GM19023 (cell line): ENCODE data around the gene ERBIN.
"Not testable (repeated sequence)": the region's sequence is repeated elsewhere in the genome, so short reads cannot be mapped to it uniquely, and the experiment has no call there.

Source experiments
- ATAC-seq: cut with Tn5 transposase; IDR thresholded peaks from one replicate; pipeline ENCODE4 v1.9.1; 2021; ENCODE audit warnings: mild to moderate bottlenecking, moderate library complexity; ENCODE audit not compliant: unreplicated experiment

The ERBIN gene, protein sequence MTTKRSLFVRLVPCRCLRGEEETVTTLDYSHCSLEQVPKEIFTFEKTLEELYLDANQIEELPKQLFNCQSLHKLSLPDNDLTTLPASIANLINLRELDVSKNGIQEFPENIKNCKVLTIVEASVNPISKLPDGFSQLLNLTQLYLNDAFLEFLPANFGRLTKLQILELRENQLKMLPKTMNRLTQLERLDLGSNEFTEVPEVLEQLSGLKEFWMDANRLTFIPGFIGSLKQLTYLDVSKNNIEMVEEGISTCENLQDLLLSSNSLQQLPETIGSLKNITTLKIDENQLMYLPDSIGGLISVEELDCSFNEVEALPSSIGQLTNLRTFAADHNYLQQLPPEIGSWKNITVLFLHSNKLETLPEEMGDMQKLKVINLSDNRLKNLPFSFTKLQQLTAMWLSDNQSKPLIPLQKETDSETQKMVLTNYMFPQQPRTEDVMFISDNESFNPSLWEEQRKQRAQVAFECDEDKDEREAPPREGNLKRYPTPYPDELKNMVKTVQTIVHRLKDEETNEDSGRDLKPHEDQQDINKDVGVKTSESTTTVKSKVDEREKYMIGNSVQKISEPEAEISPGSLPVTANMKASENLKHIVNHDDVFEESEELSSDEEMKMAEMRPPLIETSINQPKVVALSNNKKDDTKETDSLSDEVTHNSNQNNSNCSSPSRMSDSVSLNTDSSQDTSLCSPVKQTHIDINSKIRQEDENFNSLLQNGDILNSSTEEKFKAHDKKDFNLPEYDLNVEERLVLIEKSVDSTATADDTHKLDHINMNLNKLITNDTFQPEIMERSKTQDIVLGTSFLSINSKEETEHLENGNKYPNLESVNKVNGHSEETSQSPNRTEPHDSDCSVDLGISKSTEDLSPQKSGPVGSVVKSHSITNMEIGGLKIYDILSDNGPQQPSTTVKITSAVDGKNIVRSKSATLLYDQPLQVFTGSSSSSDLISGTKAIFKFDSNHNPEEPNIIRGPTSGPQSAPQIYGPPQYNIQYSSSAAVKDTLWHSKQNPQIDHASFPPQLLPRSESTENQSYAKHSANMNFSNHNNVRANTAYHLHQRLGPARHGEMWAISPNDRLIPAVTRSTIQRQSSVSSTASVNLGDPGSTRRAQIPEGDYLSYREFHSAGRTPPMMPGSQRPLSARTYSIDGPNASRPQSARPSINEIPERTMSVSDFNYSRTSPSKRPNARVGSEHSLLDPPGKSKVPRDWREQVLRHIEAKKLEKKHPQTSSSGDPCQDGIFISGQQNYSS (N-terminal part only)

DNA sequence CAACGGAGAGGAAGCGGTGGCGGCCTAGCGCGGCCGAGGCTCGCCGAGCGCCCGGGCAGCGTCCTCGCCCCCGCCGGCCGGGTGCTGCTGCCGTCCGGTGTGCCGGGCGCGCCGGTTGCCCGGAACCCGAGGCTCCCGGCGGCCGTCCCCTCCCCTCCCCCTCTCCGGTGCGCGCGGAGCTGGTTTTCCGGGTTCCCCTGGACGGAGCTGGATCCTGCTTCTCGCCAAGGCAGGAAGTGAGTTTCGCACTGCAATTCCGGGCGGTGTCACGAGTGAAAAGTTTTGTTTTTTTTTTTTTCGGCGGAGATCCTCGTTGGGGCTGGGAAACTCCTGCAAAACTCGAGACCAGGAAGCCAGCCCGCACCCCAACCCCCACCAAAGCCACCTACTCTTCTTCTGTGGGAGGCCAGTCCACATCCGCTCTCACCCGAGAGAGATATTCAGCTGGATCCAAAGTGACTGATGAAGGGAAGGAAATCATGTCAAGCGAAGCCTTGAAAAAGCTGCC, at the start of gene ERBIN:
TSS of gene ERBIN (plus strand) at position 300 of the 508 bp plus-strand sequence. CDS start 66,144 bp downstream, outside the sequence.
- peak; percentile 25 for ATAC-seq

DNA sequence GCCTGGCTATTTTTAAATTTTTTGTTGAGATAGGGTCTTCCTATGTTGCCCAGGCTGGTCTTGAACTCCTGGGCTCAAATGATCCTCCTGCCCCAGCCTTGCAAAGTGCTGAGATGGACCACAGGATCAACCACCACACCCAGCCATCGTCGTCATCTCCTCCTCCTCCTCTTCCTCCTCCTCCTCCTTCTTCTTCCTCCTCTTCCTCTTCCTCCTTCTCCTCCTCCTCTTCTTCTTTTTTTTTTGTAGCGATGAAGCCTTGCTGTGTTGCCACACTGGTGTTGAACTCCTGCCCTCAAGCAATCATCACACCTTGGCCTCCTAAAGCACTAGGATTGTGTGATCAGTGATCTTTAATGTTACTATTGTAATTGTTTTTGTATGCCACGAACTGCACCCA, 49.4 kb upstream of the ERBIN start:
- no peak for ATAC-seq

- not testable (repeated sequence) for ATAC-seq
These were observed 46.6 kb upstream of the ERBIN start for GRCh38 chr5:65879668-65880256.

DNA sequence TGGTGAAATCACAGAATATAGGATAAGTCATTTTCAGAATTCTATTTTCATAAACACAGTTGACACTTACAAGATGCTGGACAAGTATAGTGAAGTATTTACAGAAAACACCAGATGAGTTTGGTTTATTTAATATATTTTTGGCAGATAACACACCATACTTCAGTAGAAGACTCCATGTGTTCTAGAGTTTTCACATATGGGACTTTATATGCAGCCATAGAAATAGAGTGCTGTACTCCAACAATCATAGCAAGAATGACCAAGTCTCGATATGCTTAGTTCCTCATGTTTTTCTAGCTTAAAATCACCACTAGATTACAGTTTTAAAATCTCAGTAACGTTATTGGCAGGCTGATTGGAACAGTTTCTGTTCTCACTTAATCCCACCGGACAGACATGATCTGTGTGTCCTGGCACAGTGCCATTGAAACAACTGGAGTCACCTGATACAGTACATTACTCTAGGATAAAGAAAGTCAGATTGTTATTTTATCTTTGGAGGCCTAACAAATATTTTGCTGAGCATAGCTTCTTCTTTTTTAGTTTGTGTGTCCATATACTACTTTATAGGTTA, 45.8 kb upstream of the ERBIN start:
- no peak for ATAC-seq

DNA sequence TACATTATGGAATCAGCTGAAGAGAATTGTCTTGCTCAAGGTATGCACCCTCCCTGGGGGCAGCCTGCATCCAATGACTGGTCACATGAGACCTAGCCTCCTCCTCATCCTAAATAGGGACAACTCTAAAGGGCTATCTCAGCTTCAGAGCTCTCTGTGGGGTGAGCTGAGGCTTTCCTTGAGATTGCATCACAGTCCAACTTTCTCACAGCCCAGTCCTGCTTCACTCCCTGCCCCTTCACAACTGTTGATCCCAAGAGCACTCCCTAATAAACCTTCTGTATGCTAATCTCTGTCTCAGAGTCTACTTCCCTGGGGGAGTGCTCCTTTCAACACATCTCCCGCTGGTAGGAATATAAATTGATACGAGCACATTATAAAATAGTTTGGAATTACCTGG, 44.1 kb upstream of the ERBIN start:
- ATAC-seq, result no peak

DNA sequence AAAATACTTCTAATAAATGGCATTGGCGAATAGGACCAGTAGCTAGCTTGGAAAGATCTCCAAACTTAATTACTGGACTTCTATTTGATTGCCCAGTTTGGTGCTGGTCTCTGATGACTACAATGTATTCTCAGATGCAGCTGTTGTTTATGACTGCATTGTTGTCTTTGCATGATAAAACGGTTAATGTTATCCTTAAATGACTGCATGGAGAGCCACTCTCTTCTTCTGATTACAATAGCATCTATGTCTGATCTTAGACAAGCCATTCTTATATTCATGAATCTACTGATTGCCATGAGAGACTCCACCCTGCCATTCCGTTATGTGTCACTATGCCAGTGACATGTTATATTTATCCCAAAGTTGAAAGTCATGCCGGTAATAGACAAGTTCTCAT, 42.9 kb upstream of the ERBIN start:
- no peak for ATAC-seq

DNA sequence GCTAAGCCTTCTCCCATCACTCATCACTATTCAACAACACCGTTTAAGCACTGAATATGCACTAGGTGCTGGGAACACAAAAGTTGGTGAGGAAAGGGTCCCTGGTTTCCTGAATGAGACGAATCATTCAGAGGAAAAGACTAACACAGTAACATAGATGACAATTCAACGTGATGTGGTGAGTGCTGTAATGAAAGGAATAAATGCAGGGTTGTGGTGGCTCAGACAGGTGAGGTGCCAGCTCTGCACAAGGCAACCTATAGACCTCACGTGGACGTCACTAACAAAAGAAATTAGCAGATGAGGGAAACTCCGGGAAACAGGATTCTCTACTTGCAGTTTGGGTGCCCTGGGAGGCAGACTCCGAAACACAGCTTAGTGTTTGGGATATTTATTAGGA, 40.0 kb upstream of the ERBIN start:
- ATAC-seq, result no peak

GRCh38 chr5:65892024-65892423, 34.4 kb upstream of the ERBIN start:
- not testable (repeated sequence) for ATAC-seq

- ATAC-seq, result no peak
These were observed 33.6 kb upstream of the ERBIN start for GRCh38 chr5:65892801-65893200.

DNA sequence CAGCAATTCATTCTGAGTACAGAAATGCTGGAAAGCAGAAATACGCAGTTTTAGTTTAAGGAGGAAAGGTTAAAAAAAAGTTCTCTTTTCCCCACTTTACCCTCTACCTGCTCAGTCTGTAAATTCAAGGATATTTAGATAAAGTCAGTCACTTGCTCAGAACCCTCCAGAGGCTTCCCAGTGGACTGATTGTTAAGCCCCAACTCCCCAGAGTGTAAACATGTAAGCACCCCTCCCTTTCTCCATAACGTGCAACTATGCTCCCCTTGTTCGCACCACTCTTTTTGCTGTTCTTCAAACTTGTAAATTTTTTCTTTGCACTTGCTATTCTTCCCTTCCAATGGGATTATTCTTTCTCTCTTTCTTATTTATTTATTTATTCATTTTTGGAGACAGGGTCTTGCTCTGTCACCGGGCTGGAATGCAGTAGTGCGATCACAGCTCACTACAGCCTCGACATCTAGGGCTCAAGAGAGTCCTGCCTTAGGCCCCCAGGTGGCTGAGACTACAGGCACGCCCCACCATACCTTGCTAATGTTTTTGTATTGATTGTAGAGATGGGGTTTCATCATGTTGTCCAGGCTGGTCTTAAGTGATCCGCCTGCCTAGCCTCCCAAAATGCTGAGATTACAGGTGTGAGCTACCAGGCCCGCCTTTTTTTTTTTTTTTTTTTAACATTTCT, 32.5 kb upstream of the ERBIN start:
- no peak for ATAC-seq

DNA sequence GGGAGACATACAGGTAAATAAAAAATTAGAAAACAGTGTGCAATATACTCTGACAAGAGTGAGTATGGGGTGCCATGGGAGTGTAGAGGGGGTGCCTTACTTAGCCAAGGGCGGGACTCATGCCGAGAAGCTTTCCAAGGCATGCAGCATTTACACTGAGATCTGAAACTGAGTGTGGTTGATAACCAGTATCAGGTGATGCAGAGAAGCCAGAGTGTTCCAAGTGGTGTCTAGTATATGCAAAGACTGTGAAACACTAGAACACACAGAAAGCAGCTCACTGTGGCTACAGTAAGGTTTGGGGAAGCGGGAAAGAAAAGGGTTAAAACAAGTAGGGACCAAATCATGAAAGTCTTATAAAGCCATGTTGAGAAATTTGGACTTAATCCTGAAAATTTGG, 30.5 kb upstream of the ERBIN start:
- ATAC-seq, result no peak

GRCh38 chr5:65900746-65901145, 25.6 kb upstream of the ERBIN start:
- no peak for ATAC-seq

DNA sequence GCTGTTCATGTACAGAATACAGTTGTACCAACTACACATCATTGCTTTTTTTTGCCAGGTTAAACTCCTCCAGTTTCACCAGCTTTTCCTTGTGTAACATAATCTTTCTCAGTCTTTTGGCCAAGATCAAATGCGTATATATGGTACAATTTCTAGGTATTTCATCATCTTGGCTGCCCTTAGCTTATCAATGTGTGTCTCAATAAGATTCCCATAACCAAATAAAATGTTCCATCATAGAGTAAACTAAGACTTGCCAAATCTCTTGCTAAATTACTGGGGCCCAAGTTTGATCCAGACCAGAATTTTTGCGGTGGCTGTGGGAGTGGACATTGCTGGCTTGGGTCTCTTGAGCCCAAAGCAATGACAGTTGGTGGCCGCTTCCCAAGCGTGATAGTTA, 24.3 kb upstream of the ERBIN start:
- no peak for ATAC-seq

GRCh38 chr5:65903581-65903980, 22.8 kb upstream of the ERBIN start:
- no peak for ATAC-seq

- ATAC-seq, result no peak
These were observed 20.1 kb upstream of the ERBIN start for GRCh38 chr5:65906256-65906655.

- ATAC-seq, result no peak
These were observed 19.2 kb upstream of the ERBIN start for GRCh38 chr5:65907135-65907534.

DNA sequence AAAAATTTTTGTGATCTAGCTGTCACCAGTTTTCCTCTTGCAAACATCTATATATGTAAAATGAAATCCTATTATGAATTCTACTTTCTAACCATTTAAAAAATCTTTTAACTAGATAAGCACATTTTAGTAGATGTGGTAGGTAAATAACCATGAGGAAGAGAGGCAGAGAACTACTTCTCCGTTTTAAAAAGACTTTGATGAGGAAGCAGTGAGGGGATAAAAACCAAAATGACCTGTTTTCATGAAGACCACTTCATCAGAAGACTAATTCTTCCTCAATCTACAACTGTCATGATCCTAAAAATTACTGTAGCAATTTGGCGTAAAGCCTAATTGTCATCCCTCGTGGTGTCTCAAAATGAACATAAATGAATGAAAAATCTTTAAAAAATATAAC, 15.7 kb upstream of the ERBIN start:
- no peak for ATAC-seq

DNA sequence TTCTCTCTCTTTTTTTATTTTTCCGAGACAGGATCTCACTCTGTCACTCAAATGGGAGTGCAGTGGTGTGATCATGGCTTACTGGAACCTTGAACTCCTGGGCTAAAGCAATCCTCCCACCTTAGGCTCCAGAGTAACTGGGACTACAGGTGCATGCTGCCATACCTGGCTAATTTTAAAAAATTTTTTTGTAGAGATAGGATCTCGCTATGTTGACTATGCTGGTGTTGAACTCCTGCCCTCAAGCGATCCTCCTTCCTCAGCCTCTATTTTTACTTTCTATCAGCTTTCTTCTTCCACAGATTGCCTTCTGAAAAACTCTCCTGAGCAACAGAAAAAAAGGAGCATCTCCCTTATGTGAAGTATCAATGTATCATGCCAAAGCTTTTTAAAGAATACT, 14.1 kb upstream of the ERBIN start:
- ATAC-seq, result no peak

GRCh38 chr5:65913519-65913918, 12.9 kb upstream of the ERBIN start:
- ATAC-seq, result no peak
